Fibroblast of lung (primary cell): ENCODE measurements around the gene GSG1L. TPM values are rescaled to one million over a fixed set of nuclear protein-coding genes. Genes with fewer than 3 reads are reported as not detected.

ENCODE experiments used
- DNase-seq, 2 donors: peaks; one replicate each; pipeline versions ENCODE4 v3.0.0 to v3.0.0-alpha.2; 2010; ENCODE audit warnings: low read depth in 2 of 2
- H2AFZ ChIP-seq: 2 replicates; pipeline ENCODE4 v1.5.1; 2012; ENCODE audit warnings: low read length, control low read depth, inconsistent platforms
- H3K27ac ChIP-seq: 2 replicates; pipeline ENCODE4 v1.5.1; 2011; ENCODE audit warnings: low read length, control low read depth; ENCODE audit not compliant: insufficient read depth
- H3K27me3 ChIP-seq: 2 replicates; pipeline ENCODE4 v1.5.1; 2011; ENCODE audit warnings: mild to moderate bottlenecking, low read length; ENCODE audit not compliant: control insufficient read depth, insufficient read depth
- H3K36me3 ChIP-seq: 2 replicates; pipeline ENCODE4 v1.5.1; 2011; ENCODE audit warnings: low read length; ENCODE audit not compliant: control insufficient read depth, insufficient read depth
- H3K4me1 ChIP-seq: 2 replicates; pipeline ENCODE4 v1.5.1; 2011; ENCODE audit warnings: low read length; ENCODE audit not compliant: control insufficient read depth, insufficient read depth; ENCODE audit errors: extremely low read depth
- H3K4me2 ChIP-seq: 2 replicates; pipeline ENCODE4 v1.5.1; 2011; ENCODE audit warnings: low read length, control low read depth; ENCODE audit not compliant: insufficient read depth; ENCODE audit errors: extremely low read depth
- H3K4me3 ChIP-seq, 4 experiments: fragments of 200-600 bp in 1 of 4; sonication (generic) in 1 of 4; replicated peaks in 1 of 4; 2 replicates each; pipeline ENCODE4 v1.5.1; 2011 to 2016; ENCODE audit warnings: low read length in 4 of 4, low read depth in 3 of 4, mild to moderate bottlenecking in 3 of 4, control low read depth in 2 of 4, inconsistent platforms in 1 of 4, mixed read lengths in 1 of 4; ENCODE audit not compliant: insufficient read depth in 1 of 4; ENCODE audit errors: control extremely low read depth in 1 of 4
- H3K79me2 ChIP-seq: 2 replicates; pipeline ENCODE4 v1.5.1; 2012; ENCODE audit warnings: mild to moderate bottlenecking, low read length, inconsistent platforms; ENCODE audit not compliant: control insufficient read depth, insufficient read depth
- H3K9ac ChIP-seq: 2 replicates; pipeline ENCODE4 v1.5.1; 2011; ENCODE audit warnings: mild to moderate bottlenecking, low read length, control low read depth; ENCODE audit not compliant: insufficient read depth
- H3K9me3 ChIP-seq: 2 replicates; pipeline ENCODE4 v1.5.1; 2012; ENCODE audit warnings: low read depth, low read length; ENCODE audit not compliant: control insufficient read depth, insufficient read depth
- H4K20me1 ChIP-seq: 2 replicates; pipeline ENCODE4 v1.5.1; 2011; ENCODE audit warnings: low read length; ENCODE audit not compliant: control insufficient read depth, insufficient read depth; ENCODE audit errors: extremely low read depth
- EZH2 ChIP-seq: IDR thresholded peaks from 2 replicates; pipeline ENCODE4 v1.5.1; 2012; ENCODE audit warnings: low read length, control low read depth, mild to moderate bottlenecking; ENCODE audit errors: missing control alignments
- polyA plus RNA-seq, 2 donors: library from polyadenylated mRNA; depleted of rRNA in 1 of 2; stranded (reverse) in 1 of 2; unstranded in 1 of 2; fragments of >200 nt; gene quantifications; 2 replicates each; pipeline ENCODE4 v1.2.1, GENCODE V29; 2011 to 2012; ENCODE audit warnings: missing spikeins in 1 of 2
- total RNA-seq: library from RNA; depleted of rRNA; stranded (reverse); fragments of >200 nt; gene quantifications from 2 replicates; pipeline ENCODE4 v1.2.1, GENCODE V29; 2014
- TF ChIP-seq, protein P1 (sequence below), 2 donors: IDR thresholded peaks in 1 of 2; conservative IDR thresholded peaks in 1 of 2; 1 replicate in 1 of 2; 2 replicates in 1 of 2; pipeline ENCODE4 v1.5.1; 2011 to 2012; ENCODE audit warnings: low read length in 2 of 2, control low read depth in 1 of 2, inconsistent platforms in 1 of 2, low read depth in 1 of 2, mild to moderate bottlenecking in 1 of 2

Gene GSG1L
- total and polyA plus RNA-seq, 2 donors (not counting 1 experiment from before 2014, with no cell fraction given) = not detected

DNA sequence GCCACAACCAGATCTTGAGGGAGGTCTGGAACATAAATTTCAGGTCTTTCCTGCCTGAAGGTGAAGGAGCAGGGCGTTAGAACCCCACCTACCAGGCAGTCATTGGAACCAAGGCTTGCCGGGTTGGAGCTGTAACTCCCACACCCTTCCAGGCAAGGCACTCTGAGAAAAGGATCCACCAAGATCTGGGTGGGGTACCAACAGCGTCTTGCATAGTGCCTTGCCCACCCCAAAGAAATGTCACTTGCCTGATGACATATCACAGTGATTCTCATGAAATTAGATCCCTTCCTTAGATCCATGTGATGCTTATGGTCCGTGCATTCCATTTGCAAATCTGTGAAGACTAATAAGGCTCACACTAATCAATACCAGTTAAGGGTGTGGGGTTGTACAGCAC is 312.3 kb downstream of the GSG1L start:
- TF ChIP-seq, protein P1, sequence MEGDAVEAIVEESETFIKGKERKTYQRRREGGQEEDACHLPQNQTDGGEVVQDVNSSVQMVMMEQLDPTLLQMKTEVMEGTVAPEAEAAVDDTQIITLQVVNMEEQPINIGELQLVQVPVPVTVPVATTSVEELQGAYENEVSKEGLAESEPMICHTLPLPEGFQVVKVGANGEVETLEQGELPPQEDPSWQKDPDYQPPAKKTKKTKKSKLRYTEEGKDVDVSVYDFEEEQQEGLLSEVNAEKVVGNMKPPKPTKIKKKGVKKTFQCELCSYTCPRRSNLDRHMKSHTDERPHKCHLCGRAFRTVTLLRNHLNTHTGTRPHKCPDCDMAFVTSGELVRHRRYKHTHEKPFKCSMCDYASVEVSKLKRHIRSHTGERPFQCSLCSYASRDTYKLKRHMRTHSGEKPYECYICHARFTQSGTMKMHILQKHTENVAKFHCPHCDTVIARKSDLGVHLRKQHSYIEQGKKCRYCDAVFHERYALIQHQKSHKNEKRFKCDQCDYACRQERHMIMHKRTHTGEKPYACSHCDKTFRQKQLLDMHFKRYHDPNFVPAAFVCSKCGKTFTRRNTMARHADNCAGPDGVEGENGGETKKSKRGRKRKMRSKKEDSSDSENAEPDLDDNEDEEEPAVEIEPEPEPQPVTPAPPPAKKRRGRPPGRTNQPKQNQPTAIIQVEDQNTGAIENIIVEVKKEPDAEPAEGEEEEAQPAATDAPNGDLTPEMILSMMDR (conservative IDR thresholded peaks at IDR 0.05 in 1 of 2, IDR thresholded peaks at IDR 0.05 in 1 of 2; ENCODE audit: low read depth in 1 of 2, low read length in 2 of 2) = no peak
- no peak for TF ChIP-seq EZH2
- Histone ChIP-seq H3K79me2 (no peaks in the 10 kb centered on the region), H3K4me2 (no peak overlapping the region), H3K27ac (no peak overlapping the region), H3K9me3 (no peaks in the 10 kb centered on the region), H3K4me3 (no peak overlapping the region), H3K9ac (no peak overlapping the region), H3K27me3 (no peaks in the 10 kb centered on the region), H2AFZ (no peak overlapping the region), H3K36me3 (no peaks in the 10 kb centered on the region), H3K4me1 (no peaks in the 10 kb centered on the region), H4K20me1 (no peaks in the 10 kb centered on the region)
- no peak for DNase-seq

DNA sequence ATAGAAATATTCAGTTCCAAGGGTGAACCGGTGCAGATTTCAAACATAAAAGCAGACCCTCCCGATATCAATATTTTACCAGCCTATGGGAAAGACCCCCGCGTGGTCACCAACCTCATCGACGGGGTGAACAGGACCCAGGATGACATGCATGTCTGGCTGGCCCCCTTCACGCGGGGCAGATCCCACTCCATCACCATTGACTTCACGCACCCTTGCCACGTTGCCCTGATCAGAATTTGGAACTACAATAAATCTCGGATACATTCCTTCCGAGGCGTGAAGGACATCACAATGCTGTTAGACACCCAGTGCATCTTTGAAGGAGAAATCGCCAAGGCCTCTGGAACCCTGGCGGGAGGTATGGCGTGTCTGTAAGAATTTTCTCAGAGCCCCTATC is 313.6 kb downstream of the GSG1L start:
- TF ChIP-seq, protein P1 (conservative IDR thresholded peaks at IDR 0.05 in 1 of 2, IDR thresholded peaks at IDR 0.05 in 1 of 2; ENCODE audit: low read depth in 1 of 2, low read length in 2 of 2) = no peak
- TF ChIP-seq EZH2 = no peak
- Histone ChIP-seq H2AFZ (no peak overlapping the region), H3K79me2 (no peaks in the 10 kb centered on the region), H3K4me1 (no peaks in the 10 kb centered on the region), H3K4me2 (no peak overlapping the region), H3K27ac (no peak overlapping the region), H3K36me3 (no peaks in the 10 kb centered on the region), H3K9me3 (no peaks in the 10 kb centered on the region), H3K4me3 (no peak overlapping the region), H3K27me3 (no peaks in the 10 kb centered on the region), H4K20me1 (no peaks in the 10 kb centered on the region), H3K9ac (no peak overlapping the region)
- no peak for DNase-seq

DNA sequence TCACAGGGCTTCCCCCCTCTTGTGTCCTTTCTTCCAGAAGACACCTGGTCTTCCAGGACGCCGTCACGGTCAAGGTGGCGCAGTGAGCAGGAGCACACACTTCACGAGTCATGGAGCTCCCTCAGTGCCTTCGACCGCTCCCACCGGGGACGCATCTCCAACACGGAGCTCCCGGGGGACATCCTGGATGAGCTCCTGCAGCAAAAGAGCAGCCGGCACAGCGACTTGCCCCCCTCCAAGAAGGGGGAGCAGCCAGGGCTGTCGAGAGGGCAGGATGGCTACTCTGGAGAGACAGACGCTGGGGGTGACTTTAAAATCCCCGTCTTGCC is 314.0 kb downstream of the GSG1L start:
- Histone ChIP-seq H3K27ac (no peak overlapping the region), H3K4me1 (no peaks in the 10 kb centered on the region), H2AFZ (no peak overlapping the region), H3K4me3 (no peak overlapping the region), H3K27me3 (no peaks in the 10 kb centered on the region), H3K79me2 (no peaks in the 10 kb centered on the region), H3K9ac (no peak overlapping the region), H4K20me1 (no peaks in the 10 kb centered on the region), H3K4me2 (no peak overlapping the region), H3K9me3 (no peaks in the 10 kb centered on the region), H3K36me3 (no peaks in the 10 kb centered on the region)
- TF ChIP-seq, protein P1 (conservative IDR thresholded peaks at IDR 0.05 in 1 of 2, IDR thresholded peaks at IDR 0.05 in 1 of 2; ENCODE audit: low read depth in 1 of 2, low read length in 2 of 2) = no peak
- no peak for TF ChIP-seq EZH2
- no peak for DNase-seq
